Left renal pelvis (tissue), 4 donors: ENCODE measurements around the gene STX4. TPM values are rescaled to one million over a fixed set of nuclear protein-coding genes. Genes with fewer than 3 reads are reported as not detected.

Experiments
- DNase-seq, 4 donors: peaks; one replicate each; pipeline ENCODE4 v3.0.0-alpha.2; 2013; ENCODE audit warnings: low read depth in 4 of 4, low spot score in 3 of 4
- polyA plus RNA-seq, 4 donors: library from polyadenylated mRNA; unstranded; fragments of 120-200 nt; gene quantifications; one replicate each; pipeline ENCODE4 v1.2.1, GENCODE V29; 2013; ENCODE audit not compliant: insufficient read length in 4 of 4

STX4 gene
- polyA plus RNA-seq, 4 donors = 29.1 to 48.6 (median 34.8) TPM

- no peak for DNase-seq
Measured at GRCh38 chr16:31063843-31064611, 30.7 kb downstream of the STX4 start.

- no peak for DNase-seq
Measured at GRCh38 chr16:31064882-31065461, 31.6 kb downstream of the STX4 start.

GRCh38 chr16:31067342-31067741, 34.0 kb downstream of the STX4 start:
- no peak for DNase-seq

GRCh38 chr16:31071861-31072260, 38.5 kb downstream of the STX4 start:
- no peak for DNase-seq

GRCh38 chr16:31072540-31073141, 39.3 kb downstream of the STX4 start:
- DNase-seq = no peak

- DNase-seq = peak; percentile 81 to 87 (median 84)
Measured at GRCh38 chr16:31073142-31073969, 40.0 kb downstream of the STX4 start.

- peak; percentile 95 to 97 (median 96) for DNase-seq
Measured at GRCh38 chr16:31073970-31074813, 40.8 kb downstream of the STX4 start, which contains the start of the genes ZNF646 and ZNF668. Gene ZNF646, plus strand, starts transcription at chr16:31074422. Its CDS starts 1,903 bp downstream, at chr16:31076325. Gene ZNF668, minus strand, starts transcription at chr16:31074240. Its CDS starts 9,781 bp downstream, at chr16:31064459.

- DNase-seq = no peak
Measured at GRCh38 chr16:31074814-31075183, 41.4 kb downstream of the STX4 start.

GRCh38 chr16:31076319-31076718, 43.0 kb downstream of the STX4 start:
- no peak for DNase-seq

GRCh38 chr16:31077024-31077423, 43.7 kb downstream of the STX4 start:
- DNase-seq = no peak

- DNase-seq = no peak
Measured at GRCh38 chr16:31077592-31078396, 44.4 kb downstream of the STX4 start.

- DNase-seq = no peak
Measured at GRCh38 chr16:31078597-31079341, 45.4 kb downstream of the STX4 start.

- no peak for DNase-seq
Measured at GRCh38 chr16:31079342-31079944, 46.1 kb downstream of the STX4 start.

- no peak for DNase-seq
Measured at GRCh38 chr16:31080035-31080629, 46.8 kb downstream of the STX4 start.

- DNase-seq = no peak
Measured at GRCh38 chr16:31080756-31081419, 47.5 kb downstream of the STX4 start.

GRCh38 chr16:31081428-31082351, 48.3 kb downstream of the STX4 start:
- no peak for DNase-seq
